Head of caudate nucleus (tissue), 42 donors: ENCODE data around the gene KLHL40.
A peak's percentile ranks its signal among the peaks of the same experiment; 100 is the strongest.
"Not testable (repeated sequence)": the region's sequence is repeated elsewhere in the genome, so short reads cannot be mapped to it uniquely, and the experiment has no call there.

ENCODE experiments used
- DNase-seq, 42 donors: peaks; one replicate each; pipeline versions ENCODE4 v3.0.0 to v3.0.0-alpha.2; 2020 to 2021; ENCODE audit warnings: mixed read lengths in 7 of 42
- intact Hi-C: fragments of 100-400 bp; cut with DNase I; formaldehyde crosslinking; loops from one replicate; pipeline ENCODE4 v1.15.0; 2022

KLHL40 gene

GRCh38 chr3:42709621-42710020, 24.3 kb downstream of the KLHL40 start:
- DNase-seq, result peak in 19 of 42 donors; percentile 0 to 29 (median 7)
- intact Hi-C loops, result no loop called here

DNA sequence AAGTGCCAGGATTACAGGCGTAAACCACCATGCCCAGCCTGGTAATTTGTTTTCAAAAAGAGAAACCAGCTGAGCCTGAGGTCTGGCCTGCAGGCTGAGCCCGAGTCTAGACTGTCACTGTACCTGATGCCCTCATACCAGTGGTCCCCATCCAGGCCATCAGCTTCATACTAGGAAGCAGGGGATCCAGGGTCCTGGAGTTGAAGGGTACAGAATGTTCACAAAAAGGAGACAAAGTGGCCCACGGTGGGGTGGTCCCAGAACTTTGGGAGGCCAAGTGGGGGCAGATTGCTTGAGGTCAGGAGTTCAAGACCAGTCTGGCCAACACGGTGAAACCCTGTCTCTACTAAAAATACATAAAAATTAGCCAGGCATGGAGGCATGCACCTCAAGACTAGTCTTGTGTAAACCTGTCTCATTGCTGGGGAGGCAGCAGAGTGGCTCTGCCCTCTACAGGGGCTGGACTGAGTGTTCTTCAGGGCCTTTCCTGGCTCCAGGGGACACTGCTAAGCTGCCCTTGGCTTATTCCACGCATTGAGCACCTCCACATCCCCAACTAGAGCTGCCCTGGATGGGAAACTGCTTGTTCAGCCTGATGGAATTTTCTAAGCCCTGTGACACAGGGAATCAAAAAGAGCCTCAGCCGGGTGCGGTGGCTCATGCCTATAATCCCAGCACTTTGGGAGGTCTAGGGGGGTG, 25.1 kb downstream of the KLHL40 start:
- intact Hi-C loops, result no loop called here
- peak in 11 of 42 donors; percentile 0 to 26 (median 6) for DNase-seq

GRCh38 chr3:42711491-42712343, 26.4 kb downstream of the KLHL40 start:
- intact Hi-C loops, result no loop called here
- peak in 24 of 42 donors; percentile 1 to 36 (median 10) for DNase-seq

- intact Hi-C loops, result no loop called here
Observed at GRCh38 chr3:42712344-42712648, 27.0 kb downstream of the KLHL40 start.

GRCh38 chr3:42712688-42713372, 27.5 kb downstream of the KLHL40 start:
- peak in 29 of 42 donors; percentile 3 to 53 (median 20) for DNase-seq
- intact Hi-C loops, result no loop called here

More at GRCh38 chr3:42712344-42712648, 27.0 kb downstream of the KLHL40 start:
- peak in 7 of 42 donors; percentile 1 to 34 (median 9) for DNase-seq

DNA sequence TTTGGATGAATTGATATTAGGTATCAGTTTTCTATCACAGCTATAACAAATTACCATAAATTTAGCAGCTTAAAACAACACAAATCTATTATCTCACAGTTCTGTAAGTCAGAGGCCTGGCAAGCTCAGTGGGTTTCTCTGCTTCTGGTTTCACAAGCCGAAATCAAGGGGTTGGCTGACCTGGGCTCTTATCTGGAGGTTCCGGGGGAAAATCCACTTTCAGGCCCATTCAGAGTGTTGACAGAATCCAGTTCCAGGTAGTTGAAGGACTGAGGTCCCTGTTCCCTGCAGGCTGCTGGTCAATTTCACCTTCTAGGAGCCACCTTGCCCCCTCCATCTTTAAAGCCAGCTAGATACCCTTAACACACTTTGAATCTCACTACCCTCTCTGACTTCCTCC, 28.4 kb downstream of the KLHL40 start:
- DNase-seq, result peak in 14 of 42 donors; percentile 0 to 35 (median 6)
- intact Hi-C loops, result no loop called here

- intact Hi-C loops, result no loop called here
- peak in 2 of 42 donors; percentile 0 to 5 for DNase-seq
Observed at GRCh38 chr3:42714171-42714852, 29.0 kb downstream of the KLHL40 start.

DNA sequence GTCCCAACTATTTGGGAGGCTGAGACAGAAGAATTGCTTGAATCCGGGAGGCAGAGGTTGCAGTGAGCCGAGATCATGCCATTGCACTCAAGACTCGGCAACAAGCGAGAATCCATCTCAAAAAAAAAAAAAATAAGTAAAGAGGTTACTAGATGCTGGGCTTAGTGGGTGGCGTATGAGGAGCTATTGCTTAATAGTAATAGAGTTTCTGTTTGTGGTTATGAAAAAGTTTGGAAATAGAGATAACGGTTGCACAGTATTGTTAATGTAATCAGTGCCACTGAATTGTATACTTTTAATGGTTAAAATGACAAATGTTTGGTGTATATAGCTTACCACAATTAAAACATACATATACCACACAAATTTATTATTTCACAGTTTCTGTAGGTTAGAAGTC, 32.0 kb downstream of the KLHL40 start:
- intact Hi-C loops, result no loop called here
- peak in 1 of 42 donors; percentile 0 for DNase-seq

DNA sequence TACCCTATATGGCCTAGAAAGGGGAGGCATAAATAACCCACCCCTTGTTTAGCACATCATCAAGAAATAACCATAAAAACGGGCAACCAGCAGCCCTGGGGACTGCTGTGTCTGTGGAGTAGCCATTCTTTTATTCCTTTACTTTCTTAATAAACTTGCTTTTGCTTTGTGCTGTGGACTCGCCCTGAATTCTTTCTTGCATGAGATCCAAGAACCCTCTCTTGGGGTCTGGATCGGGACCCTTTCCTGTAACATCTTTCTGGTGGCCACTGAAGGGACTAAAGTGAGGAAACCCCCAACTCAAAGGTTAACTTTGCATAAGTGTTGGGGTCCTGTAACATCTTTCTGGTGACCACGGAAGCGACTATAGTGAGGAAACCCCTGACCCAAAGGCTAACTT, 33.0 kb downstream of the KLHL40 start:
- intact Hi-C loops, result no loop called here
- DNase-seq, result peak in 6 of 42 donors; percentile 0 to 30 (median 2)

- intact Hi-C loops, result no loop called here
- peak in 20 of 42 donors; percentile 1 to 38 (median 7) for DNase-seq
Observed at GRCh38 chr3:42719002-42719401, 33.7 kb downstream of the KLHL40 start.

- DNase-seq, result peak in 1 of 42 donors; percentile 14
- intact Hi-C loops, result no loop called here
Observed at GRCh38 chr3:42720126-42720525, 34.8 kb downstream of the KLHL40 start.

DNA sequence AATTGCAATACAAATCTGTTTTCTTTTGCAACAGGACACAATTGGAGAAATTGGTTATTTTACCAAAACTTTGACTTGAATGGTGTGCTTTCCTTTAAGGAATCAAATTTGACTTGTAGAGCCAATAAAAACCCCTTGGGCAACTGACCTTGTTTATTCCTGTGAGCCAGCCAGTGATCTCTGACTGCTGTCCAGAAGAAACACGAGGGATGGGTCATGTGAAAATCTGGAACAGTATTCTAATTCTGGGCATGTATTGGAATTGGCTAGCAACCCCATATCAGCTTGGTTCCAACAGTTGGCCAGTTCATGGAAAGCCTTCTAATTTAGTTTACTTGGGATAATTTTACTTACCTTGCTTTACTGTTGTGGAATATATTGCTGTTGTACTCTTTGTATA, 36.4 kb downstream of the KLHL40 start:
- DNase-seq, result peak in 36 of 42 donors; percentile 23 to 93 (median 72)
- intact Hi-C loops, result no loop called here

- peak in 8 of 42 donors; percentile 0 to 14 (median 2) for DNase-seq
- intact Hi-C loops, result not testable (repeated sequence)
Observed at GRCh38 chr3:42722442-42722841, 37.1 kb downstream of the KLHL40 start.

GRCh38 chr3:42723219-42723618, 37.9 kb downstream of the KLHL40 start:
- DNase-seq, result peak in 15 of 42 donors; percentile 0 to 67 (median 15)
- intact Hi-C loops, result no loop called here

- intact Hi-C loops, result no loop called here
- DNase-seq, result peak in 33 of 42 donors; percentile 28 to 89 (median 67)
Observed at GRCh38 chr3:42725454-42725853, 40.1 kb downstream of the KLHL40 start.

DNA sequence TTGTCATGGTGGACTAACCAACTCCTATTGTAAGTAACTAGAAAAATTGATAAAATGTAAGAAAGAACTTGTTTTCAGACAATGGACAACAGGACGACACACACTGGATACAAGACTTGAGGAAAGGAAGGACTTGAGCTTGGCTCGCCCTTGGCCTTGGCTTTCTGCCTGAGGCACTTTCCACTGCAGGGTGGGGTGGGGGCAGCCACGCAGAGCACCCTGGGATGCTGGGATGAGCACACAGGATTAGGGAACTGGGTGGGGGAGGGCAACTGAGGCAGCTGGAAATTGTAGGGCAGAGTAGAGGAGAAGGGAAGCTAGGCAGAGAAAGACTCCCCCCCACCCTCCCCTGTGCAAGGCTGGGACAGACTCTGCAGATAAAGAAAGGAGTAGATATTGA, 42.7 kb downstream of the KLHL40 start:
- peak in 39 of 42 donors; percentile 55 to 87 (median 72) for DNase-seq
- intact Hi-C loops, result no loop called here

DNA sequence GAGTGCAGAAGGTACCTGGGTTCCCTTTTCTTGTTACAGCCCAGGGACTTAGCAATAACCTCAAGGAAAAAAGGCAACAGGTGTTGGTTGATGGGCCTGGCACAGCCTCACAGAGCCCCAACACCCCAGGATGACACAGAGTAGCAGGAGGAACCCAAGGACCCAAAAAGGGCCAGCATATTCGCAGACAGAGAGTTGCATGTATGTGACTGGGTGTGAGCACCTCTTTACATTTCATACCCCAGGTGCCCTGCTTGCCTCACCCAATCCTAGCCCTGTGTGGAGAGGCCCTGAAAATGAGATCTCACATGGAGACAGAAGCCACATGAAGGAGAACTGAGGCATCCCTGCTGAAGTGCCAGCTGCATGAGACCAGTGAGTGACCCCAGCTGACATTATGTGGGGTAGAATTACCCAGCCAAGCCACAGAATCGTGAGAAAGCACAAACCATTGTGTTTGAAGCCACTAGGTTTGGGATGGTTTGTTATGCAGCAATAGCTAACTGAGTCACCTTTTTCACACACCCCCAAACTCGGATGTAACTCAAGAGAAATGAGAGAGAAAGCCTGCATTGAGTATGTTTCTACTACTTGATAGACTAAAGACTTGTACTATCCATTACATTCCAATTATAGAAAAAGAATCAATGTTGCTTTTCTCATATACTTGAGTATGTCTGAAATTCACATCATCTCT, 43.5 kb downstream of the KLHL40 start:
- intact Hi-C loops, result no loop called here
- peak in 15 of 42 donors; percentile 1 to 42 (median 15) for DNase-seq

DNA sequence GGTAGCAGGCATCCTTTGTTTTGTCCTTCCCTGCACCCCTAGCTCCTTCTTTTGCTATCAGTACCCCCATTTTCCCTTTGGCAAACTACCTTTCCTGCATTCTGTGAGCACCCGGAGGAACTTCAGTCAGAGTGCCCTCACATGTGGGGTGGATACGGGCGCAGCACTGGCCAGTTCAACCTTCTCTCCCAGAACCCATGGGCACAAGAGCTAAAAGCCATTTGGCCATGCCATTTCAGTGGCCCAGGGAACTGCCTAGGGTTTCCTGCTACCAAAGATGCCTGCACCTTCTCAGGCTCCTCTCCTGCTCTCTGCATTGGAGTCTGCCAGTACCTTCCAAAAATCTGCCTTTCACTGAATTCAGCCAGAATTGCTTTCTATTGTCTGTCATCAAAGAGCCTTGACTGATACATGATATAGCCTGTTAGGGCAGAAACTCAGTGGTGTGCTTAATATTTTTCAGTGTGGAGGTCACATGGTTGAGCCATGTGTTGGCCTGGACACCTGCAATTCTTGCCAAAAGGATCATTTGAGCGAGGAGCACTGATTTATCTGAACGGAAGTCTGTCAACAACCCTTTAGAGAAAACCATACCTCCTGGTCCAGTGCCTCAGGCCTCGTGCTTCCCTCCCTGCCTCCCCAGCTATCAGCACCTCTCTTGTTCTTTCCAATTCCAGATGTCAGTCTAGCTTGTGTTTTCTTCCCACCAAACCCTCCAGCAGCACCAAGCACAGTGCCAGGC, 44.2 kb downstream of the KLHL40 start:
- peak in 15 of 42 donors; percentile 1 to 49 (median 15) for DNase-seq
- intact Hi-C loops, result no loop called here
